SK-N-MC (cell line): ENCODE measurements around the gene MSH3.

Experiments used
- EZH2 ChIP-seq: fragments of 200-600 bp; sonication (generic); IDR thresholded peaks from one replicate; pipeline ENCODE4 v1.6.1; 2017; ENCODE audit warnings: antibody characterized with exemption
- FOXP2 ChIP-seq: optimal IDR thresholded peaks from 2 replicates; pipeline ENCODE3; 2011; ENCODE audit warnings: mild to moderate bottlenecking, moderate library complexity; ENCODE audit not compliant: insufficient read depth; ENCODE audit errors: extremely low read length, control extremely low read depth
- POLR2AphosphoS5 ChIP-seq: IDR thresholded peaks from 2 replicates; pipeline ENCODE4 v1.6.1; 2012; ENCODE audit warnings: mild to moderate bottlenecking, low read depth, low read length, borderline replicate concordance

- no peak for TF ChIP-seq EZH2
- no peak for TF ChIP-seq POLR2AphosphoS5
- TF ChIP-seq FOXP2: no peak
Observed at GRCh38 chr5:80790698-80791097, 136.2 kb downstream of the MSH3 start.
